Measurements from ENCODE around the gene DGKQ. TPM values are rescaled to one million over a fixed set of nuclear protein-coding genes. Genes with fewer than 3 reads are reported as not detected.

Gene DGKQ
- total and polyA plus RNA-seq, 2 of the 13 experiments (the other 11 are each of a cell fraction or from before 2014, with no cell fraction given) = 4.5 to 7.2 TPM

- 7% methylated on average over 4 of the region's 15 CpGs for WGBS (ENCODE audit: low lambda C conversion rate)
- CTCF ChIA-PET (ENCODE audit: low intra/inter-chr PET ratio, low total read pairs) = no interaction called here
- POLR2A ChIA-PET = interaction anchor here (1.0 kb wide), 1 partner anchor 11 kb away, joined by 3 read pairs; no protein-coding TSS in a partner anchor
- Histone ChIP-seq H4K20me1 (ENCODE audit: insufficient read depth, low read length) (no peaks in the 10 kb centered on the region), H3K27ac (ENCODE audit: extremely low read length, insufficient read depth, low read length) (no peak overlapping the region), H2AFZ (ENCODE audit: low read length) (no peak overlapping the region), H3K79me2 (ENCODE audit: insufficient read depth, low read length) (peaks cover 12% of the 10 kb centered on the region), H3K9ac (ENCODE audit: insufficient read depth, low read depth, low read length) (peak overlapping the region; percentile 38; the same call in 1 of the 2 replicates), H3K27me3 (ENCODE audit: control insufficient read depth in 1 of 2, insufficient read depth in 2 of 2, low read length in 2 of 2) (peaks cover 7 to 22% of the 10 kb centered on the region in 2 experiments; a peak in 3 of 5 replicates), H3K4me1 (ENCODE audit: insufficient read depth, low read length) (peaks cover 56% of the 10 kb centered on the region), H3K36me3 (replicated peaks in 1 of 2; ENCODE audit: control insufficient read depth in 1 of 2, insufficient read depth in 2 of 2, low read length in 2 of 2) (no peaks in the 10 kb centered on the region; a peak in 1 of 5 replicates), H3K4me2 (ENCODE audit: low read depth, low read length) (peak overlapping the region; percentile 85), H3K9me3 (ENCODE audit: low read length) (no peaks in the 10 kb centered on the region), H3K4me3 (replicated peaks in 1 of 3; ENCODE audit: insufficient read depth in 1 of 3, low read depth in 2 of 3, low read length in 3 of 3) (peak overlapping the region; percentile 52 to 71 (median 59))
- FAIRE-seq = no peak
- in situ Hi-C loops (cut with HindIII; ENCODE audit: extremely low pct_ligation_motif_present, low pct_unique_long_range_greater_than_20kb) = no loop called here
- intact Hi-C loops (cut with micrococcal nuclease; ENCODE audit: unreplicated experiment) = no loop called here
- BruUV-seq (replicated peaks) = no TSS peak
- no peak for DNase-seq (ENCODE audit: low spot score)
- no peak for ATAC-seq
- TF ChIP-seq ZBTB38 (CRISPR knock-in tag; IDR thresholded peaks at IDR 0.05) = 0 out of 2 replicates have a peak, but pooled peaks have one; percentile 11
- peak; percentile 28; the same call in 1 of the 2 replicates for TF ChIP-seq IRF9 (CRISPR knock-in tag; IDR thresholded peaks at IDR 0.05; ENCODE audit: borderline replicate concordance)
- TF ChIP-seq SAFB2 (CRISPR knock-in tag; IDR thresholded peaks at IDR 0.05; ENCODE audit: borderline replicate concordance, low read depth) = 0 out of 2 replicates have a peak, but pooled peaks have one; percentile 40
- 0 out of 2 replicates have a peak, but pooled peaks have one; percentile 11 for TF ChIP-seq PATZ1 (CRISPR knock-in tag; IDR thresholded peaks at IDR 0.05)
- no peak for TF ChIP-seq ZBTB7A (CRISPR knock-in tag; IDR thresholded peaks at IDR 0.05)
- 0 out of 2 replicates have a peak, but pooled peaks have one; percentile 16 for TF ChIP-seq ZNF143 (CRISPR knock-in tag; IDR thresholded peaks at IDR 0.05)
- TF ChIP-seq, protein P1, sequence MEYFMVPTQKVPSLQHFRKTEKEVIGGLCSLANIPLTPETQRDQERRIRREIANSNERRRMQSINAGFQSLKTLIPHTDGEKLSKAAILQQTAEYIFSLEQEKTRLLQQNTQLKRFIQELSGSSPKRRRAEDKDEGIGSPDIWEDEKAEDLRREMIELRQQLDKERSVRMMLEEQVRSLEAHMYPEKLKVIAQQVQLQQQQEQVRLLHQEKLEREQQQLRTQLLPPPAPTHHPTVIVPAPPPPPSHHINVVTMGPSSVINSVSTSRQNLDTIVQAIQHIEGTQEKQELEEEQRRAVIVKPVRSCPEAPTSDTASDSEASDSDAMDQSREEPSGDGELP (IDR thresholded peaks at IDR 0.05; ENCODE audit: borderline replicate concordance, low read depth) = peak; percentile 44; the same call in 1 of the 2 replicates
- TF ChIP-seq ZFX (CRISPR knock-in tag; IDR thresholded peaks at IDR 0.05; ENCODE audit: low read depth) = peak; percentile 35; the same call in 1 of the 2 replicates
- 0 out of 2 replicates have a peak, but pooled peaks have one; percentile 62 for TF ChIP-seq HNRNPL (IDR thresholded peaks at IDR 0.05; ENCODE audit: low read depth, low read length)
- TF ChIP-seq, protein P2, sequence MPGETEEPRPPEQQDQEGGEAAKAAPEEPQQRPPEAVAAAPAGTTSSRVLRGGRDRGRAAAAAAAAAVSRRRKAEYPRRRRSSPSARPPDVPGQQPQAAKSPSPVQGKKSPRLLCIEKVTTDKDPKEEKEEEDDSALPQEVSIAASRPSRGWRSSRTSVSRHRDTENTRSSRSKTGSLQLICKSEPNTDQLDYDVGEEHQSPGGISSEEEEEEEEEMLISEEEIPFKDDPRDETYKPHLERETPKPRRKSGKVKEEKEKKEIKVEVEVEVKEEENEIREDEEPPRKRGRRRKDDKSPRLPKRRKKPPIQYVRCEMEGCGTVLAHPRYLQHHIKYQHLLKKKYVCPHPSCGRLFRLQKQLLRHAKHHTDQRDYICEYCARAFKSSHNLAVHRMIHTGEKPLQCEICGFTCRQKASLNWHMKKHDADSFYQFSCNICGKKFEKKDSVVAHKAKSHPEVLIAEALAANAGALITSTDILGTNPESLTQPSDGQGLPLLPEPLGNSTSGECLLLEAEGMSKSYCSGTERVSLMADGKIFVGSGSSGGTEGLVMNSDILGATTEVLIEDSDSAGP (CRISPR knock-in tag; IDR thresholded peaks at IDR 0.05; ENCODE audit: borderline replicate concordance) = peak; percentile 61; the same call in 1 of the 2 replicates
- TF ChIP-seq ISL2 (CRISPR knock-in tag; IDR thresholded peaks at IDR 0.05) = no peak
- peak; percentile 13; the same call in 1 of the 2 replicates for TF ChIP-seq RXRA (CRISPR knock-in tag; IDR thresholded peaks at IDR 0.05)
- TF ChIP-seq, protein P3, sequence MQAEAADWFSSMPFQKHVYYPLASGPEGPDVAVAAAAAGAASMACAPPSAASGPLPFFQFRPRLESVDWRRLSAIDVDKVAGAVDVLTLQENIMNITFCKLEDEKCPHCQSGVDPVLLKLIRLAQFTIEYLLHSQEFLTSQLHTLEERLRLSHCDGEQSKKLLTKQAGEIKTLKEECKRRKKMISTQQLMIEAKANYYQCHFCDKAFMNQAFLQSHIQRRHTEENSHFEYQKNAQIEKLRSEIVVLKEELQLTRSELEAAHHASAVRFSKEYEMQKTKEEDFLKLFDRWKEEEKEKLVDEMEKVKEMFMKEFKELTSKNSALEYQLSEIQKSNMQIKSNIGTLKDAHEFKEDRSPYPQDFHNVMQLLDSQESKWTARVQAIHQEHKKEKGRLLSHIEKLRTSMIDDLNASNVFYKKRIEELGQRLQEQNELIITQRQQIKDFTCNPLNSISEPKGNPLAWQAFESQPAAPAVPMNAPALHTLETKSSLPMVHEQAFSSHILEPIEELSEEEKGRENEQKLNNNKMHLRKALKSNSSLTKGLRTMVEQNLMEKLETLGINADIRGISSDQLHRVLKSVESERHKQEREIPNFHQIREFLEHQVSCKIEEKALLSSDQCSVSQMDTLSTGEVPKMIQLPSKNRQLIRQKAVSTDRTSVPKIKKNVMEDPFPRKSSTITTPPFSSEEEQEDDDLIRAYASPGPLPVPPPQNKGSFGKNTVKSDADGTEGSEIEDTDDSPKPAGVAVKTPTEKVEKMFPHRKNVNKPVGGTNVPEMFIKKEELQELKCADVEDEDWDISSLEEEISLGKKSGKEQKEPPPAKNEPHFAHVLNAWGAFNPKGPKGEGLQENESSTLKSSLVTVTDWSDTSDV (CRISPR knock-in tag; IDR thresholded peaks at IDR 0.05) = peak; percentile 22; the same call in 1 of the 2 replicates
Measured at GRCh38 chr4:996030-996996, 22.9 kb upstream of the DGKQ start.
